Spleen (tissue), 13 donors: ENCODE measurements around the gene PDC. TPM values are rescaled to one million over a fixed set of nuclear protein-coding genes. Genes with fewer than 3 reads are reported as not detected.

Source experiments
- DNase-seq: peaks from one replicate; pipeline ENCODE4 v3.0.0-alpha.2; 2020
- H3K27ac ChIP-seq, 8 donors: fragments of 200-600 bp; sonication (generic) in 7 of 8; 1 replicate in 4 of 8; 2 replicates in 4 of 8; pipeline versions ENCODE4 v1.5.0 to v1.8.0; 2016 to 2021; ENCODE audit warnings: inconsistent platforms in 4 of 8, mild to moderate bottlenecking in 4 of 8, moderate library complexity in 1 of 8
- H3K27me3 ChIP-seq, 7 donors: fragments of 200-600 bp; sonication (generic) in 6 of 7; replicated peaks in 1 of 7; 1 replicate in 4 of 7; 2 replicates in 3 of 7; pipeline versions ENCODE4 v1.5.0 to v1.8.0; 2016 to 2021; ENCODE audit warnings: inconsistent platforms in 3 of 7, mild to moderate bottlenecking in 1 of 7
- H3K36me3 ChIP-seq, 6 donors: fragments of 200-600 bp; sonication (generic) in 5 of 6; 1 replicate in 4 of 6; 2 replicates in 2 of 6; pipeline versions ENCODE4 v1.5.0 to v1.8.0; 2016 to 2021; ENCODE audit warnings: inconsistent platforms in 2 of 6
- H3K4me1 ChIP-seq, 6 donors: fragments of 200-600 bp; sonication (generic) in 5 of 6; 1 replicate in 3 of 6; 2 replicates in 3 of 6; pipeline versions ENCODE4 v1.5.0 to v1.8.0; 2016 to 2021; ENCODE audit warnings: inconsistent platforms in 3 of 6
- H3K4me3 ChIP-seq, 8 donors: fragments of 200-600 bp; sonication (generic) in 7 of 8; 1 replicate in 4 of 8; 2 replicates in 4 of 8; pipeline versions ENCODE4 v1.5.0 to v1.8.0; 2016 to 2021; ENCODE audit warnings: inconsistent platforms in 4 of 8, mild to moderate bottlenecking in 4 of 8, moderate library complexity in 2 of 8
- H3K9me3 ChIP-seq, 8 donors: fragments of 200-600 bp; sonication (generic) in 7 of 8; 1 replicate in 4 of 8; 2 replicates in 4 of 8; pipeline versions ENCODE4 v1.5.0 to v1.8.0; 2016 to 2021; ENCODE audit warnings: inconsistent platforms in 4 of 8
- POLR2A ChIP-seq, 3 donors: fragments of 450-650 bp; IDR thresholded peaks; one replicate each; pipeline ENCODE4 v1.5.1; 2017; ENCODE audit warnings: antibody characterized with exemption in 3 of 3, mild to moderate bottlenecking in 1 of 3
- POLR2AphosphoS5 ChIP-seq, 3 donors: sonication (generic); formaldehyde crosslinking; IDR thresholded peaks; one replicate each; pipeline ENCODE4 v1.5.1; 2017; ENCODE audit warnings: antibody characterized with exemption in 3 of 3
- WGBS, 5 donors: extraction: QIAGEN DNeasy Blood & Tissue Kit in 3 of 5; methylation state at CpG; one replicate each; pipeline versions ENCODE4 v1.1.5 to v1.1.7; 2013 to 2018; 5-methylcytosine and 5-hydroxymethylcytosine counted together
- intact Hi-C: fragments of 100-400 bp; cut with DNase I; formaldehyde crosslinking; loops from one replicate; pipeline ENCODE4 v1.15.0; 2023; ENCODE audit warnings: low total_unique reads
- long read RNA-seq, 2 donors: transcript quantifications; one replicate each; lab custom pipeline, GENCODE V29; 2026
- polyA plus RNA-seq, 3 donors: library from polyadenylated mRNA; stranded (reverse); fragments of 200-250 nt; gene quantifications; one replicate each; pipeline ENCODE4 v1.2.1, GENCODE V29; 2013
- total RNA-seq, 7 donors: library from RNA; depleted of rRNA in 3 of 7; stranded (reverse); fragments of >200 nt in 3 of 7; fragmentation: NEBNext Ultra II Directional in 4 of 7; extraction: Animal tissue kit (Norgen Biotek cat#: 25700) in 4 of 7; gene quantifications; one replicate each; pipeline versions ENCODE4 v1.1.0 to v1.2.1, GENCODE V29; 2016 to 2021
- TF ChIP-seq, protein P1 (sequence below), 11 experiments: fragments of 200-600 bp in 7 of 11; fragments of 450-650 bp in 4 of 11; sonication (generic) in 4 of 11; IDR thresholded peaks in 8 of 11; conservative IDR thresholded peaks in 3 of 11; 1 replicate in 7 of 11; 2 replicates in 4 of 11; pipeline versions ENCODE4 v1.4.0 to v1.8.0; 2016 to 2021; ENCODE audit warnings: antibody characterized with exemption in 11 of 11, inconsistent platforms in 4 of 11, mild to moderate bottlenecking in 1 of 11
- donor health status: healthy with polysubstance abuse.
- donor health status: DM: no; HTN: no; CAD: no; lungs with moderate emphysema.
- donor health status: DM: no; HTN: no; CAD: no.
- donor health status: Bipolar disorder and iron deficiency.
- donor health status: healthy.
- donor health status: DM: no; HTN: no; CAD: no.
- donor health status: DM: yes; HTN: yes; CAD: no.

The PDC gene
- not detected for total RNA-seq
- not detected for polyA plus RNA-seq
- long read RNA-seq, donor 1: 0 reads
- long read RNA-seq, donor 2: 0 reads

DNA sequence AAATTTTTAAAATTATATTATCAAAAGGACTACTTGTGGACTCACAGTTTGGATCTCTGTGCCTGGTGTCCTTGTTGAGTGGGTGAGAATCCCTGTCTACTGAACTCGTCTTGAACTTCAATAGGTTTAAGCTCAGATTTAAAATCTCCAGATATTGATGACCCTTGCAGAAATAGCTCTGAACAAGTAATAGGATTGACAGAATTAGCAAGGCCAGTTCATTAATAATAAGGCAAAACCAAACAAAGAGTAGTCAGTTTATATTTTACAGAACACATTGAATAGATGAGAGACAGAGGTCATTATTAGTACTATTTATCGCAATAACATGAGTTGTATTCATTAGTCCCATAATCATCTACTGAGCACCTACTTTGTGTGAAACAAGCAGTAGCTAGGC lies at the start of gene PDC:
TSS of gene PDC (minus strand) at position 101 of the 400 bp plus-strand sequence. CDS start 11,655 bp downstream, outside the sequence.
- H3K27me3 ChIP-seq: no peaks in the 10 kb centered on the region
- DNase-seq: no peak
- H3K4me1 ChIP-seq: no peaks in the 10 kb centered on the region
- H3K4me3 ChIP-seq: no peak within 1 kb of the TSS
- H3K36me3 ChIP-seq: no peaks in the 10 kb centered on the region
- intact Hi-C loops: no loop called here
- H3K9me3 ChIP-seq: no peaks in the 10 kb centered on the region
- no peak for TF ChIP-seq POLR2A (IDR thresholded peaks at IDR 0.05)
- TF ChIP-seq, protein P1, sequence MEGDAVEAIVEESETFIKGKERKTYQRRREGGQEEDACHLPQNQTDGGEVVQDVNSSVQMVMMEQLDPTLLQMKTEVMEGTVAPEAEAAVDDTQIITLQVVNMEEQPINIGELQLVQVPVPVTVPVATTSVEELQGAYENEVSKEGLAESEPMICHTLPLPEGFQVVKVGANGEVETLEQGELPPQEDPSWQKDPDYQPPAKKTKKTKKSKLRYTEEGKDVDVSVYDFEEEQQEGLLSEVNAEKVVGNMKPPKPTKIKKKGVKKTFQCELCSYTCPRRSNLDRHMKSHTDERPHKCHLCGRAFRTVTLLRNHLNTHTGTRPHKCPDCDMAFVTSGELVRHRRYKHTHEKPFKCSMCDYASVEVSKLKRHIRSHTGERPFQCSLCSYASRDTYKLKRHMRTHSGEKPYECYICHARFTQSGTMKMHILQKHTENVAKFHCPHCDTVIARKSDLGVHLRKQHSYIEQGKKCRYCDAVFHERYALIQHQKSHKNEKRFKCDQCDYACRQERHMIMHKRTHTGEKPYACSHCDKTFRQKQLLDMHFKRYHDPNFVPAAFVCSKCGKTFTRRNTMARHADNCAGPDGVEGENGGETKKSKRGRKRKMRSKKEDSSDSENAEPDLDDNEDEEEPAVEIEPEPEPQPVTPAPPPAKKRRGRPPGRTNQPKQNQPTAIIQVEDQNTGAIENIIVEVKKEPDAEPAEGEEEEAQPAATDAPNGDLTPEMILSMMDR (IDR thresholded peaks at IDR 0.05 in 8 of 11, conservative IDR thresholded peaks at IDR 0.05 in 3 of 11): no peak
- no peak within 1 kb of the TSS for H3K27ac ChIP-seq
- 86 to 95% (median 92%) methylated on average over 2 of the region's 2 CpGs for WGBS, 5 donors

DNA sequence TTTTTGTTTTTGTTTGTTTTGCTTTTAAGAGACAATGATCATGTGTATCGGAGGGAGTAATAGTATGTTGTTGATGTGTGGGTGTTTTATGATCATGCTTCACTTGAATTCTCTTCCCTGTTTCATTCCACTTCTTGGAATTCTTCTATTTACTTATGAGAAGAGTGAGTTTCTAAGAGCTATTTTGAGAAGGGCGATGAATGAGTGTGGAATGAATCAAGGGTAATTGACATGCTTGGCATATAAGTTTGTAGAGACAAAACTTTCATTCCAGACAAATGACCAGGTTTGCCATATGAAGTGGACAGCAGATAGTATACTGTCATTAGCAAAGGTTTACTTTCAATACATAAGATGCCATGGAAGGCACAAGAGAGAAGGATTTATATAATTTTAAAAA lies 42.3 kb upstream of the PDC start:
- intact Hi-C loops: no loop called here
- WGBS, 5 donors: 89 to 99% (median 94%) methylated on average over 2 of the region's 2 CpGs
- Histone ChIP-seq H3K27me3 (no peaks in the 10 kb centered on the region), H3K9me3 (peaks cover 8 to 40% (median 35%) of the 10 kb centered on the region in 8 donors), H3K4me1 (no peaks in the 10 kb centered on the region), H3K36me3 (no peaks in the 10 kb centered on the region), H3K4me3 (no peak overlapping the region), H3K27ac (no peak overlapping the region)
- TF ChIP-seq POLR2AphosphoS5 (IDR thresholded peaks at IDR 0.05): no peak
- no peak for DNase-seq

DNA sequence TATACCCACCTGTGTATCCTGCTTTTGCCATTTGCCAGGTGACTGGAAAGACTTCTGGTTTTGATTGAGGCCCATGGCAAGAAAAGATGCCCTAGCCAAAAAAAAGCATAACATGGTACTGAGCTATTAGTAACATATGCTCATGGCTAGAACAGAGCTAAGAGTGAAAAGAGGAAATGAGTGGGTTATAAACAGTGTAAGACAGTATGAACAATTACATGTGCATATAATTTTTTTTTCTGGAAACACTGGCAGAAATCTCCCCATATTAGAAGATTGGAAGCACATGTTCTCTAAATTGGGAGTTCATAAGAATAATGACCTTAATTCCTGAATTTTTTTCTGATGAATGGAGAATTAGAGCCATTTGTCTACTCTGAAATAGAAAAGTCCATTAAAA lies 41.2 kb upstream of the PDC start:
- Histone ChIP-seq H3K4me1 (no peaks in the 10 kb centered on the region), H3K27ac (no peak overlapping the region), H3K9me3 (peaks cover 8 to 33% (median 26%) of the 10 kb centered on the region in 8 donors), H3K27me3 (no peaks in the 10 kb centered on the region), H3K4me3 (no peak overlapping the region), H3K36me3 (no peaks in the 10 kb centered on the region)
- DNase-seq: no peak
- intact Hi-C loops: no loop called here
- TF ChIP-seq, protein P1 (IDR thresholded peaks at IDR 0.05 in 8 of 11, conservative IDR thresholded peaks at IDR 0.05 in 3 of 11): no peak
- TF ChIP-seq POLR2AphosphoS5 (IDR thresholded peaks at IDR 0.05) (no peak), POLR2A (IDR thresholded peaks at IDR 0.05) (no peak)

DNA sequence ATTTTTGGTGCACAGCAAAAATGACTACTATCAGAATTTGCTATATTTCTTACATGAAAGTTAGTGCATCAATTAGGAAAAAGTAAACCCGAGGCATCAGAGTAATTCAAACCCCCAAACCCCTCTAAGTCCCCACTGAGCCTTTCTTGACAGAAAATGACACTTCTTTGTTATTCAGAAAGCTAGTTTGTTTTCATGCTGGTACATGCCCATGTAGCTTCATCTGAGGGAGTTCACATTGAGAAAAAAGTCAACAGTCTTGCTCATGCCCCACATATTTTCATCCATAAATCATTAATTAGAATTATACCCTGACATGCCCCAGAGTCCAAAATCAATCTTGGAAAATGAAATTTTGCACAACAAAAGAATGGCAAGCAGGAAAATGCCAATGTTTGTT lies 39.9 kb upstream of the PDC start:
- no peak overlapping the region for H3K27ac ChIP-seq
- WGBS, 5 donors: 65 to 89% (median 74%) methylated on average over 1 of the region's 1 CpG
- DNase-seq: no peak
- H3K9me3 ChIP-seq: peaks cover 2 to 20% (median 15%) of the 10 kb centered on the region in 8 donors
- intact Hi-C loops: no loop called here
- TF ChIP-seq, protein P1 (IDR thresholded peaks at IDR 0.05 in 8 of 11, conservative IDR thresholded peaks at IDR 0.05 in 3 of 11): no peak
- TF ChIP-seq POLR2A (IDR thresholded peaks at IDR 0.05): no peak
- TF ChIP-seq POLR2AphosphoS5 (IDR thresholded peaks at IDR 0.05): no peak
- no peaks in the 10 kb centered on the region for H3K36me3 ChIP-seq
- H3K4me1 ChIP-seq: no peaks in the 10 kb centered on the region
- H3K4me3 ChIP-seq: no peak overlapping the region
- H3K27me3 ChIP-seq: no peaks in the 10 kb centered on the region

DNA sequence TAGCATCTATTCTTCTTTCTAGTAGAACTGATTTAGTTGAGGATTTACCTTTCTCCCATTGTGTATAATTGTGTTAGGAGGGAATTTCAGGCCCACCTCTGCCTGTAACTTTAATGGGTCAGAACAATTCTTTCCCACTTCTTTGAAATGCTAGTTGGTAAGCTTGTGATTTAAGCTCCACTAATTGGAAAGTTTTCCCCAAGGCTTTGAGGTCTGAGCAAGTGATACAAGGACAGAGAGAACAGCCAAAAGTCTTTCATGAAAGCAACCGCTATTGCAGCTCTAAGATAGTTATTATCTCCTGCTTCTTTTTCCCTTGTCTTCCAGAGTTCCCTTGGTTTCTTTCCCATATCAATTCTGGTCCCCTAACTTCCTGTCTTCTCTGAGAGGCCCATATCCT lies 38.7 kb upstream of the PDC start:
- Histone ChIP-seq H3K36me3 (no peaks in the 10 kb centered on the region), H3K4me1 (no peaks in the 10 kb centered on the region), H3K9me3 (peaks cover 0 to 8% (median 3%) of the 10 kb centered on the region in 8 donors), H3K4me3 (no peak overlapping the region), H3K27me3 (no peaks in the 10 kb centered on the region), H3K27ac (no peak overlapping the region)
- intact Hi-C loops: no loop called here
- WGBS, 5 donors: 82 to 97% (median 88%) methylated on average over 1 of the region's 1 CpG
- DNase-seq: no peak
- TF ChIP-seq POLR2AphosphoS5 (IDR thresholded peaks at IDR 0.05) (no peak), POLR2A (IDR thresholded peaks at IDR 0.05) (no peak)
- TF ChIP-seq, protein P1 (IDR thresholded peaks at IDR 0.05 in 8 of 11, conservative IDR thresholded peaks at IDR 0.05 in 3 of 11): no peak
